ENCODE measurements around the gene MINDY2.

DNA sequence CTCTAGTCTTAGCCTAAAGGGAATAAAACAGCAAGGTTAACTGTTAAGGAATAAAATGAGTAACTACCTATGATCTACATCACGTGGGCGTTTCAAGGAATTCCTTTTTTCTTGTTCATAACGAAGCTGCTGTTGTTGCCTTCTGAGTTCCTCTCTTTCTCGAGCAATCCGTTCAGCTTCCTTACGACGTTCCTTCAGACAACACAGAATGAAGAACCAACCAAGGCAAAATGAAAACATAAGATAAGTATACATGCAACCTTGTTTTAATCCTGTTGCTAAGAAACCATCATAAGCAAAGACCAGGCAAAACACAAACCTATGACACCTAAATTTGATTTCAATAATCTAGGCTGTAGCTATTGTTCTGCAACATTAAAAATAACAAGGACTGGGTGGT is 118.3 kb downstream of the MINDY2 start:
- no peak for TF ChIP-seq ELF1 (IDR thresholded peaks at IDR 0.05; ENCODE audit: borderline replicate concordance, low read depth)
- TF ChIP-seq EZH2phosphoT487 (IDR thresholded peaks at IDR 0.05; ENCODE audit: borderline replicate concordance), result no peak
- no peak for TF ChIP-seq SRF (IDR thresholded peaks at IDR 0.05; ENCODE audit: low read depth)
- TF ChIP-seq POLR2A (IDR thresholded peaks at IDR 0.05; ENCODE audit: borderline replicate concordance, extremely low read depth, insufficient read depth, insufficient read length), result no peak
